ENCODE data around the gene HOXA5. TPM values are rescaled to one million over a fixed set of nuclear protein-coding genes. Genes with fewer than 3 reads are reported as not detected.

The HOXA5 gene
- total RNA-seq, 1 experiment from 2014 or later: 6.7 TPM

DNA sequence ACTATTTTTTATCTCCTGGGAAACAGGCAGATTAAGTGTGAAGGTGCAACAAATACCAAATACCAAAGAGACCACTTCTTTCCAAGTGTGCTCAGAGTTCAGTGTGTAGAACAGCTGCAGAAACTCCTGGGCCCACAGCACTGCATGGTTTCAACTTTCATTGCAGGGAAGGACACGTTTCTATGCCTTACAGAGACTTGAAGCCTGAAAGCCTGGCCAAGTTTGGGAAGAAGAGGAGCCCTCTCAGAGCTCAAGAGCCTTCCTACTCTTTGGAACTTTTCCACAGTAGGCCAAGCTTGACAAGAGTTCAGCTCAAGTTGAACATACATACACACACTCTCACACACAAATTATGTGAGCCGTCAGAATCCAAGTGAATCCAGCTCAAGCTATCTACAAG lies 15.4 kb downstream of the HOXA5 start:
- intact Hi-C loops (cut with micrococcal nuclease): no loop called here
- CTCF ChIA-PET: no interaction called here
- DNase-seq (ENCODE audit: low read depth, low spot score): no peak
- TF ChIP-seq, protein P1, sequence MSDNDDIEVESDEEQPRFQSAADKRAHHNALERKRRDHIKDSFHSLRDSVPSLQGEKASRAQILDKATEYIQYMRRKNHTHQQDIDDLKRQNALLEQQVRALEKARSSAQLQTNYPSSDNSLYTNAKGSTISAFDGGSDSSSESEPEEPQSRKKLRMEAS (IDR thresholded peaks at IDR 0.05): no peak
- no peak for TF ChIP-seq SP1 (IDR thresholded peaks at IDR 0.05; ENCODE audit: low read depth)
- TF ChIP-seq EZH2 (IDR thresholded peaks at IDR 0.05): no peak
- no peak for TF ChIP-seq SRF (IDR thresholded peaks at IDR 0.05; ENCODE audit: low read depth)
- no peak for TF ChIP-seq JUND (IDR thresholded peaks at IDR 0.05)
- TF ChIP-seq POLR2AphosphoS5 (IDR thresholded peaks at IDR 0.05; ENCODE audit: low read depth, low read length): no peak
- TF ChIP-seq POLR2A (IDR thresholded peaks at IDR 0.05; ENCODE audit: borderline replicate concordance, extremely low read depth, insufficient read depth, insufficient read length): no peak
- TF ChIP-seq ZBTB33 (IDR thresholded peaks at IDR 0.05; ENCODE audit: extremely low read depth, insufficient replicate concordance, low read length): no peak
- no peak for TF ChIP-seq RAD21 (IDR thresholded peaks at IDR 0.05; ENCODE audit: low read depth)
- TF ChIP-seq ELF1 (IDR thresholded peaks at IDR 0.05; ENCODE audit: borderline replicate concordance, low read depth): no peak
- H3K9me3 ChIP-seq (ENCODE audit: control insufficient read depth in 1 of 2, insufficient read depth in 1 of 2, low read depth in 1 of 2, low read length in 2 of 2): no peaks in the 10 kb centered on the region
- peaks cover 24 to 75% of the 10 kb centered on the region in 2 experiments for H3K4me1 ChIP-seq (ENCODE audit: control insufficient read depth in 1 of 2, insufficient read depth in 2 of 2, low read length in 2 of 2)
- no peak overlapping the region for H3K9ac ChIP-seq (ENCODE audit: low read length)
- H3K79me2 ChIP-seq (ENCODE audit: insufficient read depth, low read length): no peaks in the 10 kb centered on the region
- no TSS peak for BruUV-seq (replicated peaks)
- H2AFZ ChIP-seq (ENCODE audit: low read depth, low read length, poor library complexity, severe bottlenecking): no peak overlapping the region
- peaks cover 29% of the 10 kb centered on the region for H3K27me3 ChIP-seq (ENCODE audit: insufficient read depth, low read length)
- POLR2A ChIA-PET: interaction anchor here (1.0 to 1.1 kb wide), 2 partner anchors 8 to 13 kb away, joined by 3 to 4 read pairs; no protein-coding TSS in a partner anchor
- RAD21 ChIA-PET (ENCODE audit: low non-redundant PET in 1 of 2, low total read pairs in 2 of 2, uncharacterized antibody in 2 of 2, unreplicated experiment in 2 of 2): no interaction called here
- no peaks in the 10 kb centered on the region for H4K20me1 ChIP-seq (ENCODE audit: insufficient read depth)
- H3K4me2 ChIP-seq (ENCODE audit: low read length): no peak overlapping the region; the same call in 1 of the 2 replicates
- ATAC-seq: no peak
- H3K27ac ChIP-seq (ENCODE audit: low read depth, low read length): no peak overlapping the region
- no peaks in the 10 kb centered on the region for H3K36me3 ChIP-seq (ENCODE audit: control insufficient read depth in 1 of 2, insufficient read depth in 2 of 2, low read length in 2 of 2)
- no peaks in the 10 kb centered on the region for H3K9me2 ChIP-seq (ENCODE audit: insufficient read depth)
- no peak overlapping the region for H3K4me3 ChIP-seq (replicated peaks in 1 of 2; ENCODE audit: low read depth in 1 of 2, low read length in 2 of 2)
